ENCODE data around the gene TADA1. TPM values are rescaled to one million over a fixed set of nuclear protein-coding genes. Genes with fewer than 3 reads are reported as not detected.

The TADA1 gene
- polyA plus RNA-seq, 4 donors = 9.0 to 17.4 (median 11.3) TPM

- H3K27ac ChIP-seq (ENCODE audit: low read depth in 1 of 3, low read length in 2 of 3) = no peak overlapping the region
- DNase-seq (no peak), FAIRE-seq (no peak)
- no peaks in the 10 kb centered on the region for H3K9me3 ChIP-seq (ENCODE audit: control insufficient read depth in 2 of 2, insufficient read depth in 1 of 2, low read depth in 1 of 2, low read length in 1 of 2)
- no peaks in the 10 kb centered on the region for H3K27me3 ChIP-seq (ENCODE audit: control insufficient read depth in 3 of 3, insufficient read depth in 3 of 3, low read length in 3 of 3)
- no peak overlapping the region for H3K4me3 ChIP-seq (ENCODE audit: low read depth in 1 of 3, low read length in 3 of 3)
- peaks cover 0 to 17% (median 2%) of the 10 kb centered on the region in 3 donors for H3K4me1 ChIP-seq (ENCODE audit: control insufficient read depth in 3 of 3, insufficient read depth in 2 of 3, low read depth in 1 of 3, low read length in 2 of 3)
- peaks cover 11 to 64% (median 25%) of the 10 kb centered on the region in 3 donors for H3K36me3 ChIP-seq (ENCODE audit: control insufficient read depth in 3 of 3, insufficient read depth in 2 of 3, low read depth in 1 of 3, low read length in 3 of 3)
Measured at GRCh38 chr1:166848193-166848592, 27.9 kb downstream of the TADA1 start.

- Histone ChIP-seq H3K4me3 (ENCODE audit: low read depth in 1 of 3, low read length in 3 of 3) (no peak overlapping the region), H3K4me1 (ENCODE audit: control insufficient read depth in 3 of 3, insufficient read depth in 2 of 3, low read depth in 1 of 3, low read length in 2 of 3) (peaks cover 0 to 43% (median 4%) of the 10 kb centered on the region in 3 donors), H3K9me3 (ENCODE audit: control insufficient read depth in 2 of 2, insufficient read depth in 1 of 2, low read depth in 1 of 2, low read length in 1 of 2) (no peaks in the 10 kb centered on the region), H3K36me3 (ENCODE audit: control insufficient read depth in 3 of 3, insufficient read depth in 2 of 3, low read depth in 1 of 3, low read length in 3 of 3) (peaks cover 10 to 72% (median 23%) of the 10 kb centered on the region in 3 donors), H3K27me3 (ENCODE audit: control insufficient read depth in 3 of 3, insufficient read depth in 3 of 3, low read length in 3 of 3) (no peaks in the 10 kb centered on the region), H3K27ac (ENCODE audit: low read depth in 1 of 3, low read length in 2 of 3) (no peak overlapping the region)
- FAIRE-seq (no peak), DNase-seq (no peak)
- WGBS, 3 donors = 79 to 80% (median 80%) methylated on average over 7 of the region's 7 CpGs
Measured at GRCh38 chr1:166844791-166845190, 31.3 kb downstream of the TADA1 start.

- FAIRE-seq (no peak), DNase-seq (peak; percentile 14 to 71)
- Histone ChIP-seq H3K4me1 (ENCODE audit: control insufficient read depth in 3 of 3, insufficient read depth in 2 of 3, low read depth in 1 of 3, low read length in 2 of 3) (peaks cover 0 to 43% (median 4%) of the 10 kb centered on the region in 3 donors), H3K36me3 (ENCODE audit: control insufficient read depth in 3 of 3, insufficient read depth in 2 of 3, low read depth in 1 of 3, low read length in 3 of 3) (peaks cover 6 to 63% (median 16%) of the 10 kb centered on the region in 3 donors), H3K27ac (ENCODE audit: low read depth in 1 of 3, low read length in 2 of 3) (peak overlapping the region in 1 of 3 donors; percentile 31), H3K9me3 (ENCODE audit: control insufficient read depth in 2 of 2, insufficient read depth in 1 of 2, low read depth in 1 of 2, low read length in 1 of 2) (no peaks in the 10 kb centered on the region), H3K4me3 (ENCODE audit: low read depth in 1 of 3, low read length in 3 of 3) (no peak overlapping the region), H3K27me3 (ENCODE audit: control insufficient read depth in 3 of 3, insufficient read depth in 3 of 3, low read length in 3 of 3) (no peaks in the 10 kb centered on the region)
- WGBS, 3 donors = 41 to 60% (median 54%) methylated on average over 7 of the region's 7 CpGs
Measured at GRCh38 chr1:166843769-166844596, 32.1 kb downstream of the TADA1 start.

GRCh38 chr1:166843322-166843721 is 32.7 kb downstream of the TADA1 start:
- Histone ChIP-seq H3K9me3 (ENCODE audit: control insufficient read depth in 2 of 2, insufficient read depth in 1 of 2, low read depth in 1 of 2, low read length in 1 of 2) (no peaks in the 10 kb centered on the region), H3K27me3 (ENCODE audit: control insufficient read depth in 3 of 3, insufficient read depth in 3 of 3, low read length in 3 of 3) (no peaks in the 10 kb centered on the region), H3K36me3 (ENCODE audit: control insufficient read depth in 3 of 3, insufficient read depth in 2 of 3, low read depth in 1 of 3, low read length in 3 of 3) (peaks cover 4 to 61% (median 16%) of the 10 kb centered on the region in 3 donors), H3K27ac (ENCODE audit: low read depth in 1 of 3, low read length in 2 of 3) (peak overlapping the region in 1 of 3 donors; percentile 31), H3K4me1 (ENCODE audit: control insufficient read depth in 3 of 3, insufficient read depth in 2 of 3, low read depth in 1 of 3, low read length in 2 of 3) (peaks cover 0 to 45% (median 4%) of the 10 kb centered on the region in 3 donors), H3K4me3 (ENCODE audit: low read depth in 1 of 3, low read length in 3 of 3) (no peak overlapping the region)
- FAIRE-seq (no peak), DNase-seq (no peak)
- WGBS, 3 donors = 63 to 79% (median 68%) methylated on average over 6 of the region's 6 CpGs

- H3K9me3 ChIP-seq (ENCODE audit: control insufficient read depth in 2 of 2, insufficient read depth in 1 of 2, low read depth in 1 of 2, low read length in 1 of 2) = no peaks in the 10 kb centered on the region
- peak; percentile 46 to 48 for DNase-seq
- H3K4me3 ChIP-seq (ENCODE audit: low read depth in 1 of 3, low read length in 3 of 3) = peak overlapping the region; percentile 63 to 96 (median 66)
- peaks cover 4 to 44% (median 16%) of the 10 kb centered on the region in 3 donors for H3K36me3 ChIP-seq (ENCODE audit: control insufficient read depth in 3 of 3, insufficient read depth in 2 of 3, low read depth in 1 of 3, low read length in 3 of 3)
- peak overlapping the region; percentile 24 to 43 (median 30) for H3K27ac ChIP-seq (ENCODE audit: low read depth in 1 of 3, low read length in 2 of 3)
- H3K4me1 ChIP-seq (ENCODE audit: control insufficient read depth in 3 of 3, insufficient read depth in 2 of 3, low read depth in 1 of 3, low read length in 2 of 3) = peaks cover 0 to 50% (median 4%) of the 10 kb centered on the region in 3 donors
- FAIRE-seq = no peak
- 9 to 40% (median 26%) methylated on average over 16 of the region's 16 CpGs for WGBS, 3 donors
- no peaks in the 10 kb centered on the region for H3K27me3 ChIP-seq (ENCODE audit: control insufficient read depth in 3 of 3, insufficient read depth in 3 of 3, low read length in 3 of 3)
Measured at GRCh38 chr1:166840309-166841274, 35.5 kb downstream of the TADA1 start.

GRCh38 chr1:166839600-166840308 is 36.3 kb downstream of the TADA1 start:
- no peaks in the 10 kb centered on the region for H3K27me3 ChIP-seq (ENCODE audit: control insufficient read depth in 3 of 3, insufficient read depth in 3 of 3, low read length in 3 of 3)
- FAIRE-seq (no peak), DNase-seq (peak; percentile 62 to 79)
- WGBS, 3 donors = 1% methylated on average over 44 to 82 of the region's 82 CpGs
- peaks cover 0 to 47% (median 4%) of the 10 kb centered on the region in 3 donors for H3K4me1 ChIP-seq (ENCODE audit: control insufficient read depth in 3 of 3, insufficient read depth in 2 of 3, low read depth in 1 of 3, low read length in 2 of 3)
- peak overlapping the region; percentile 63 to 96 (median 66) for H3K4me3 ChIP-seq (ENCODE audit: low read depth in 1 of 3, low read length in 3 of 3)
- peak overlapping the region; percentile 43 to 97 (median 92) for H3K27ac ChIP-seq (ENCODE audit: low read depth in 1 of 3, low read length in 2 of 3)
- H3K36me3 ChIP-seq (ENCODE audit: control insufficient read depth in 3 of 3, insufficient read depth in 2 of 3, low read depth in 1 of 3, low read length in 3 of 3) = peaks cover 4 to 36% (median 13%) of the 10 kb centered on the region in 3 donors
- H3K9me3 ChIP-seq (ENCODE audit: control insufficient read depth in 2 of 2, insufficient read depth in 1 of 2, low read depth in 1 of 2, low read length in 1 of 2) = no peaks in the 10 kb centered on the region

- DNase-seq (peak; percentile 88 to 97), FAIRE-seq (no peak)
- H3K27me3 ChIP-seq (ENCODE audit: control insufficient read depth in 3 of 3, insufficient read depth in 3 of 3, low read length in 3 of 3) = no peaks in the 10 kb centered on the region
- peak within 1 kb of the TSS; percentile 66 to 96 (median 78) for H3K4me3 ChIP-seq (ENCODE audit: low read depth in 1 of 3, low read length in 3 of 3)
- H3K27ac ChIP-seq (ENCODE audit: low read depth in 1 of 3, low read length in 2 of 3) = peak within 1 kb of the TSS; percentile 92 to 97 (median 94)
- WGBS, 3 donors = 0 to 1% (median 1%) methylated on average over 30 to 63 of the region's 63 CpGs
- H3K9me3 ChIP-seq (ENCODE audit: control insufficient read depth in 2 of 2, insufficient read depth in 1 of 2, low read depth in 1 of 2, low read length in 1 of 2) = no peaks in the 10 kb centered on the region
- H3K36me3 ChIP-seq (ENCODE audit: control insufficient read depth in 3 of 3, insufficient read depth in 2 of 3, low read depth in 1 of 3, low read length in 3 of 3) = peaks cover 4 to 30% (median 9%) of the 10 kb centered on the region in 3 donors
- peaks cover 0 to 40% (median 4%) of the 10 kb centered on the region in 3 donors for H3K4me1 ChIP-seq (ENCODE audit: control insufficient read depth in 3 of 3, insufficient read depth in 2 of 3, low read depth in 1 of 3, low read length in 2 of 3)
Measured at GRCh38 chr1:166838766-166839599, 37.1 kb downstream of the TADA1 start, which contains the start of gene POGK. TSS of gene POGK (plus strand) at chr1:166839475. CDS start at chr1:166840957, 1,482 bp downstream.

Data from small intestine (tissue), 7 donors.